GM12878 (cell line): ENCODE data around the gene KERA. TPM values are rescaled to one million over a fixed set of nuclear protein-coding genes. Genes with fewer than 3 reads are reported as not detected.

Experiments used
- ATAC-seq: fragments of 200-7000 bp; cut with Tn5 transposase; 3 replicates; pipeline ENCODE4 v1.9.1; 2020; ENCODE audit warnings: mild to moderate bottlenecking, moderate library complexity
- BruUV-seq: library from RNA; stranded (reverse); fragments of 400-500 nt; replicated peaks from 2 replicates; lab custom pipeline; 2021; lab: Mats Ljungman, UMichigan
- CTCF ChIA-PET: fragments of 300-600 bp; sonication (Branson Sonifier 250); formaldehyde crosslinking; extraction: SDS; loops from one replicate; lab custom pipeline; 2021; ENCODE audit warnings: inconsistent platforms; lab: Yijun Ruan, JAX
- POLR2A ChIA-PET: fragments of 350-600 bp; formaldehyde crosslinking; extraction: SDS; loops from one replicate; lab custom pipeline; 2021; ENCODE audit warnings: inconsistent platforms; lab: Charles Lee
- RAD21 ChIA-PET: fragments of 300-600 bp; sonication (Branson Sonifier 250); formaldehyde crosslinking; loops from one replicate; lab custom pipeline; 2023; ENCODE audit warnings: antibody characterized with exemption; ENCODE audit not compliant: unreplicated experiment; lab: Charles Lee
- SMC1A ChIA-PET: fragments of 300-600 bp; sonication (Branson Sonifier 250); formaldehyde crosslinking; loops from one replicate; lab custom pipeline; 2023; ENCODE audit not compliant: unreplicated experiment, uncharacterized antibody; lab: Charles Lee
- DNase-seq: peaks from one replicate; pipeline ENCODE4 v3.0.0-alpha.2; 2011; ENCODE audit warnings: low read depth, low spot score
- FAIRE-seq: peaks from 3 replicates; lab custom pipeline; 2011; peaks lifted over from hg19 to GRCh38; lab: Jason Lieb, UNC
- H2AFZ ChIP-seq: 2 replicates; pipeline ENCODE4 v1.6.0; 2011; ENCODE audit warnings: low read depth, low read length, control low read depth; ENCODE audit not compliant: control insufficient read depth
- H3K27ac ChIP-seq: 2 replicates; pipeline ENCODE4 v1.5.1; 2011; ENCODE audit warnings: control low read depth; ENCODE audit not compliant: control insufficient read depth, insufficient read depth
- H3K27me3 ChIP-seq, 2 experiments: replicated peaks in 1 of 2; 2 replicates each; pipeline versions ENCODE4 v1.6.0 to v1.6.1; 2011; ENCODE audit warnings: low read length in 1 of 2; ENCODE audit not compliant: control insufficient read depth in 2 of 2, insufficient read depth in 2 of 2
- H3K36me3 ChIP-seq, 2 experiments: 2 replicates each; pipeline ENCODE4 v1.5.1; 2011; ENCODE audit warnings: low read length in 1 of 2; ENCODE audit not compliant: control insufficient read depth in 2 of 2, insufficient read depth in 2 of 2
- H3K4me1 ChIP-seq: 2 replicates; pipeline ENCODE4 v1.6.1; 2011; ENCODE audit warnings: mild to moderate bottlenecking, low read length, moderate library complexity, mixed read lengths; ENCODE audit not compliant: control insufficient read depth, insufficient read depth
- H3K4me2 ChIP-seq: 2 replicates; pipeline ENCODE4 v1.6.0; 2011; ENCODE audit warnings: control low read depth; ENCODE audit not compliant: control insufficient read depth, insufficient read depth
- H3K4me3 ChIP-seq: fragments of 200-600 bp; sonication (generic); 2 replicates; pipeline ENCODE4 v1.5.1; 2016
- H3K79me2 ChIP-seq: 2 replicates; pipeline ENCODE4 v1.6.0; 2011; ENCODE audit warnings: low read length; ENCODE audit not compliant: control insufficient read depth, insufficient read depth
- H3K9ac ChIP-seq: 2 replicates; pipeline ENCODE4 v1.8.0; 2011; ENCODE audit warnings: low read length, control low read depth, mixed read lengths; ENCODE audit not compliant: control insufficient read depth, insufficient read depth
- H3K9me3 ChIP-seq: replicated peaks from 3 replicates; pipeline ENCODE4 v1.5.1; 2011; ENCODE audit warnings: mild to moderate bottlenecking, low read length; ENCODE audit not compliant: control insufficient read depth, insufficient read depth
- H4K20me1 ChIP-seq: 2 replicates; pipeline ENCODE4 v1.6.0; 2011; ENCODE audit not compliant: control insufficient read depth, insufficient read depth
- ATF7 ChIP-seq: fragments of 450-650 bp; IDR thresholded peaks from 2 replicates; pipeline ENCODE4 v1.6.1; 2016; ENCODE audit warnings: low read depth, mild to moderate bottlenecking
- BMI1 ChIP-seq: fragments of 450-650 bp; IDR thresholded peaks from 2 replicates; pipeline ENCODE4 v1.6.1; 2016; ENCODE audit warnings: mild to moderate bottlenecking, moderate library complexity, borderline replicate concordance
- CBFB ChIP-seq: IDR thresholded peaks from 2 replicates; pipeline ENCODE4 v1.6.1; 2016; ENCODE audit warnings: antibody characterized with exemption, low read depth
- CBX3 ChIP-seq: fragments of 200-600 bp; sonication (generic); IDR thresholded peaks from 2 replicates; pipeline ENCODE4 v1.6.1; 2016; ENCODE audit warnings: low read depth, borderline replicate concordance
- HDAC6 ChIP-seq: fragments of 200-600 bp; sonication (generic); IDR thresholded peaks from one replicate; pipeline ENCODE4 v1.8.0; 2017; ENCODE audit warnings: antibody characterized with exemption; ENCODE audit not compliant: unreplicated experiment
- KDM1A ChIP-seq: fragments of 200-600 bp; sonication (generic); IDR thresholded peaks from 2 replicates; pipeline ENCODE4 v1.6.1; 2016; ENCODE audit warnings: borderline replicate concordance
- MAX ChIP-seq: IDR thresholded peaks from 2 replicates; pipeline ENCODE4 v1.6.1; 2012; ENCODE audit warnings: low read depth, low read length, improper control_type of control experiment
- SIX5 ChIP-seq: IDR thresholded peaks from 2 replicates; pipeline ENCODE4 v1.6.1; 2011; ENCODE audit warnings: mild to moderate bottlenecking, low read depth, low read length, moderate library complexity; ENCODE audit not compliant: severe bottlenecking
- ZBTB33 ChIP-seq: fragments of 450-650 bp; IDR thresholded peaks from 2 replicates; pipeline ENCODE4 v1.6.1; 2017; ENCODE audit warnings: mild to moderate bottlenecking
- whole genome bisulfite sequencing: methylation state at CpG from one replicate; pipeline ENCODE4 v1.1.6; 2016; ENCODE audit warnings: low lambda C conversion rate; ENCODE audit not compliant: insufficient replicate concordance, insufficient coverage; ENCODE audit errors: missing lambda C conversion rate; 5-methylcytosine and 5-hydroxymethylcytosine counted together
- in situ Hi-C: fragments of 300-500 bp; cut with MboI; formaldehyde crosslinking; loops from 9 replicates; pipeline ENCODE4 v1.14.3; 2018; ENCODE audit warnings: mixed read lengths
- intact Hi-C: fragments of 100-400 bp; cut with micrococcal nuclease; formaldehyde crosslinking; loops from one replicate; pipeline ENCODE4 v1.14.2; 2022; ENCODE audit not compliant: unreplicated experiment
- polyA plus RNA-seq, 11 experiments: library from polyadenylated mRNA; depleted of rRNA in 4 of 11; unstranded in 6 of 11; stranded (reverse) in 5 of 11; fragments of >200 nt; fragmentation: Nextera tagmentation in 4 of 11; fragmentation: Illumina TruSeq in 1 of 11; extraction: Ambion mirVana in 4 of 11; extraction: Trizol in 1 of 11; gene quantifications; 1 replicate in 1 of 11; 2 replicates in 10 of 11; pipeline versions ENCODE4 v1.2.1 to v1.2.3, GENCODE V29; 2011 to 2016; ENCODE audit warnings: inconsistent platforms in 2 of 11, missing spikeins in 2 of 11, low read depth in 1 of 11
- total RNA-seq, 4 experiments: library from RNA; depleted of rRNA in 3 of 4; stranded (reverse); fragments of >200 nt in 3 of 4; fragmentation: Illumina TruSeq in 1 of 4; extraction: Trizol in 1 of 4; gene quantifications; 2 replicates each; pipeline versions ENCODE4 v1.2.1 to v1.2.3, GENCODE V29; 2013 to 2021

KERA gene
- total and polyA plus RNA-seq, 10 of the 15 experiments (the other 5 are each of a cell fraction or from before 2014, with no cell fraction given), result not detected

- no peak for TF ChIP-seq KDM1A
- TF ChIP-seq, all 136 proteins: peak for 0
Measured at GRCh38 chr12:91106283-91106682, 48.5 kb upstream of the KERA start (continued).

GRCh38 chr12:91105807-91106206 lies 48.0 kb upstream of the KERA start:
- BruUV-seq, result no TSS peak
- intact Hi-C loops, result no loop called here
- no peak for ATAC-seq
- SMC1A ChIA-PET, result interaction anchor here (0.6 kb wide), 1 partner anchor 39 kb away, joined by 3 read pairs; no protein-coding TSS in a partner anchor
- TF ChIP-seq ZBTB33 (no peak), BMI1 (no peak), HDAC6 (no peak), MAX (no peak), SIX5 (no peak), CBFB (no peak), ATF7 (no peak), CBX3 (no peak)
- TF ChIP-seq, all 136 proteins: peak for 0
- POLR2A ChIA-PET, result no interaction called here
- Histone ChIP-seq H3K36me3 (no peaks in the 10 kb centered on the region), H4K20me1 (no peaks in the 10 kb centered on the region), H3K4me2 (no peak overlapping the region), H3K9ac (no peak overlapping the region), H3K9me3 (no peaks in the 10 kb centered on the region), H3K4me1 (no peaks in the 10 kb centered on the region), H3K27ac (no peak overlapping the region), H3K79me2 (no peaks in the 10 kb centered on the region), H3K27me3 (no peaks in the 10 kb centered on the region), H3K4me3 (no peak overlapping the region), H2AFZ (no peak overlapping the region)
- DNase-seq, result no peak
- FAIRE-seq, result no peak
- WGBS, result 52% methylated on average over 5 of the region's 5 CpGs
- RAD21 ChIA-PET, result interaction anchor here (0.6 kb wide), 2 partner anchors 126 to 1835 kb away, joined by 3 read pairs; no protein-coding TSS in a partner anchor
- CTCF ChIA-PET, result no interaction called here
- in situ Hi-C loops, result loop anchor here (5.0 kb wide), 1 partner anchor 124 kb away; no protein-coding TSS in a partner anchor
